Transverse colon (tissue), 4 donors: ENCODE data around the gene STARD13. TPM values are rescaled to one million over a fixed set of nuclear protein-coding genes. Genes with fewer than 3 reads are reported as not detected.

Source experiments
- DNase-seq: peaks from one replicate; pipeline ENCODE4 v3.0.0-alpha.2; 2019
- H3K27ac ChIP-seq, 4 donors: fragments of 200-600 bp; sonication (generic); 2 replicates each; pipeline ENCODE4 v1.5.1; 2016 to 2018; ENCODE audit warnings: inconsistent platforms in 4 of 4
- H3K27me3 ChIP-seq: fragments of 200-600 bp; sonication (generic); 2 replicates; pipeline ENCODE4 v1.5.1; 2017; ENCODE audit warnings: inconsistent platforms
- H3K36me3 ChIP-seq, 4 donors: fragments of 200-600 bp; sonication (generic); 2 replicates each; pipeline ENCODE4 v1.5.1; 2017 to 2019; ENCODE audit warnings: inconsistent platforms in 4 of 4
- H3K4me1 ChIP-seq, 4 donors: fragments of 200-600 bp; sonication (generic); 2 replicates each; pipeline ENCODE4 v1.5.1; 2017 to 2020; ENCODE audit warnings: inconsistent platforms in 4 of 4
- H3K4me3 ChIP-seq, 4 donors: fragments of 200-600 bp; sonication (generic); 1 replicate in 1 of 4; 2 replicates in 3 of 4; pipeline versions ENCODE4 v1.5.1 to v1.6.1; 2017 to 2019; ENCODE audit warnings: inconsistent platforms in 4 of 4
- H3K9me3 ChIP-seq, 2 donors: fragments of 200-600 bp; sonication (generic); 2 replicates each; pipeline ENCODE4 v1.5.1; 2017 to 2019; ENCODE audit warnings: inconsistent platforms in 2 of 2
- EP300 ChIP-seq: sonication (generic); formaldehyde crosslinking; IDR thresholded peaks from one replicate; pipeline ENCODE4 v1.6.1; 2017; ENCODE audit warnings: antibody characterized with exemption, low read depth
- POLR2A ChIP-seq: fragments of 450-650 bp; IDR thresholded peaks from one replicate; pipeline ENCODE4 v1.6.1; 2016; ENCODE audit warnings: antibody characterized with exemption, mild to moderate bottlenecking, moderate library complexity
- POLR2AphosphoS5 ChIP-seq, 3 donors: sonication (generic); formaldehyde crosslinking; IDR thresholded peaks; one replicate each; pipeline ENCODE4 v1.6.1; 2016; ENCODE audit warnings: antibody characterized with exemption in 3 of 3
- WGBS, 2 donors: methylation state at CpG; one replicate each; pipeline ENCODE4 v1.1.5; 2018; ENCODE audit warnings: low coverage in 1 of 2; 5-methylcytosine and 5-hydroxymethylcytosine counted together
- in situ Hi-C, 4 donors: fragments of 200-750 bp; cut with MboI; loops; one replicate each; pipeline versions ENCODE4 v1.15.0 to v1.15.1; 2017; ENCODE audit warnings: low sequenced_read_pairs in 3 of 4, low pct_ligation_motif_present in 1 of 4, low pct_unique_long_range_greater_than_20kb in 1 of 4
- intact Hi-C: fragments of 100-400 bp; cut with DNase I; formaldehyde crosslinking; loops from one replicate; pipeline ENCODE4 v1.15.1; 2023; ENCODE audit warnings: low total_unique reads
- total RNA-seq, 4 donors: library from RNA; depleted of rRNA; stranded (reverse); fragments of >200 nt; gene quantifications; one replicate each; pipeline ENCODE4 v1.1.0, GENCODE V29; 2016
- TF ChIP-seq, protein P1 (sequence below), 5 experiments: fragments of 200-600 bp in 3 of 5; fragments of 450-650 bp in 2 of 5; sonication (generic) in 3 of 5; IDR thresholded peaks; 1 replicate in 2 of 5; 2 replicates in 3 of 5; pipeline ENCODE4 v1.5.1; 2016 to 2017; ENCODE audit warnings: antibody characterized with exemption in 5 of 5, inconsistent platforms in 3 of 5, mild to moderate bottlenecking in 2 of 5, moderate library complexity in 1 of 5

The STARD13 gene
- total RNA-seq, 4 donors from 2014 or later: 18.1 to 107 (median 41.5) TPM

- in situ Hi-C loops: loop anchor here (10.0 to 25.0 kb wide), 2 partner anchors 313 to 500 kb away; no protein-coding TSS in a partner anchor
Observed at GRCh38 chr13:33224686-33225085, 60.9 kb downstream of the STARD13 start.

GRCh38 chr13:33224191-33224590 is 61.4 kb downstream of the STARD13 start:
- no peaks in the 10 kb centered on the region for H3K27me3 ChIP-seq
- in situ Hi-C loops (loop anchor here in 3 of 4 donors (10.0 to 25.0 kb wide), 2 partner anchors 313 to 501 kb away; no protein-coding TSS in a partner anchor), intact Hi-C loops (no loop called here)
- no peak for DNase-seq
- no peaks in the 10 kb centered on the region for H3K36me3 ChIP-seq
- no peaks in the 10 kb centered on the region for H3K9me3 ChIP-seq
- H3K27ac ChIP-seq: no peak overlapping the region
- peaks cover 6 to 33% (median 18%) of the 10 kb centered on the region in 4 donors for H3K4me1 ChIP-seq
- H3K4me3 ChIP-seq: no peak overlapping the region
- TF ChIP-seq, protein P1, sequence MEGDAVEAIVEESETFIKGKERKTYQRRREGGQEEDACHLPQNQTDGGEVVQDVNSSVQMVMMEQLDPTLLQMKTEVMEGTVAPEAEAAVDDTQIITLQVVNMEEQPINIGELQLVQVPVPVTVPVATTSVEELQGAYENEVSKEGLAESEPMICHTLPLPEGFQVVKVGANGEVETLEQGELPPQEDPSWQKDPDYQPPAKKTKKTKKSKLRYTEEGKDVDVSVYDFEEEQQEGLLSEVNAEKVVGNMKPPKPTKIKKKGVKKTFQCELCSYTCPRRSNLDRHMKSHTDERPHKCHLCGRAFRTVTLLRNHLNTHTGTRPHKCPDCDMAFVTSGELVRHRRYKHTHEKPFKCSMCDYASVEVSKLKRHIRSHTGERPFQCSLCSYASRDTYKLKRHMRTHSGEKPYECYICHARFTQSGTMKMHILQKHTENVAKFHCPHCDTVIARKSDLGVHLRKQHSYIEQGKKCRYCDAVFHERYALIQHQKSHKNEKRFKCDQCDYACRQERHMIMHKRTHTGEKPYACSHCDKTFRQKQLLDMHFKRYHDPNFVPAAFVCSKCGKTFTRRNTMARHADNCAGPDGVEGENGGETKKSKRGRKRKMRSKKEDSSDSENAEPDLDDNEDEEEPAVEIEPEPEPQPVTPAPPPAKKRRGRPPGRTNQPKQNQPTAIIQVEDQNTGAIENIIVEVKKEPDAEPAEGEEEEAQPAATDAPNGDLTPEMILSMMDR (IDR thresholded peaks at IDR 0.05): no peak
- no peak for TF ChIP-seq POLR2AphosphoS5 (IDR thresholded peaks at IDR 0.05)
- no peak for TF ChIP-seq POLR2A
- no peak for TF ChIP-seq EP300
- WGBS, 2 donors: 94% methylated on average over 1 of the region's 1 CpG; no CpG with 5 or more reads in 1 of the 2 donors

More at GRCh38 chr13:33224686-33225085, 60.9 kb downstream of the STARD13 start:
- no peak overlapping the region for H3K27ac ChIP-seq
- intact Hi-C loops: no loop called here
- 88 to 91% methylated on average over 3 of the region's 3 CpGs for WGBS, 2 donors
- TF ChIP-seq EP300 (no peak), POLR2AphosphoS5 (IDR thresholded peaks at IDR 0.05) (no peak), POLR2A (no peak)
- TF ChIP-seq, protein P1 (IDR thresholded peaks at IDR 0.05): no peak
- no peak for DNase-seq
- no peak overlapping the region for H3K4me3 ChIP-seq
- H3K9me3 ChIP-seq: no peaks in the 10 kb centered on the region
- H3K36me3 ChIP-seq: no peaks in the 10 kb centered on the region
- no peaks in the 10 kb centered on the region for H3K27me3 ChIP-seq
- H3K4me1 ChIP-seq: peaks cover 11 to 35% (median 22%) of the 10 kb centered on the region in 4 donors

DNA sequence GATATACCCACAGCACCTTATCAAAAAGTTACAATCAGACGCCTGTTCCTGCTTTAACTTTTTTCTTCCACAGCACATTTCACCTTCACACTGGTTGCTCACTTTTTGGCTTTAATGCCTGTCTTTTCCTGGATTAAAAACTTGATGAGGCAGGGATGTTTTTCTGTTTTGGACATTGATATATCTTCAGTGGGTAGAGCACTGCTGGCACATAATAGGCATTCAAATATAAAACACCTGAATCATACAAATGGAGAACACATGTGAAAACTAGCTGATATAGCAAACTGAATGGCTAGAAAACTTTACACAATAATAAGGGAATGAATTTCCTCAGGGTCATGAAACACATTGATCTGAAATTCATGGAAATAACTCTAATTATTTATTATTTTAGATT is 65.6 kb downstream of the STARD13 start:
- H3K36me3 ChIP-seq: no peaks in the 10 kb centered on the region
- intact Hi-C loops: loop anchor here (10.0 kb wide), 1 partner anchor 65 kb away; the partner anchor contains the start of gene STARD13
- no peak for TF ChIP-seq POLR2A
- TF ChIP-seq POLR2AphosphoS5 (IDR thresholded peaks at IDR 0.05): no peak
- TF ChIP-seq, protein P1 (IDR thresholded peaks at IDR 0.05): no peak
- no peak for TF ChIP-seq EP300
- peaks cover 16 to 37% (median 22%) of the 10 kb centered on the region in 4 donors for H3K4me1 ChIP-seq
- no peaks in the 10 kb centered on the region for H3K27me3 ChIP-seq
- no peak for DNase-seq
- no peaks in the 10 kb centered on the region for H3K9me3 ChIP-seq
- H3K27ac ChIP-seq: no peak overlapping the region
- H3K4me3 ChIP-seq: no peak overlapping the region
- in situ Hi-C loops: loop anchor here in 3 of 4 donors (10.0 to 25.0 kb wide), 2 partner anchors 317 to 505 kb away; no protein-coding TSS in a partner anchor
- WGBS, 2 donors: 83 to 91% methylated on average over 1 of the region's 1 CpG

- Histone ChIP-seq H3K27me3 (no peaks in the 10 kb centered on the region), H3K36me3 (no peaks in the 10 kb centered on the region), H3K4me3 (no peak overlapping the region), H3K27ac (peak overlapping the region; percentile 68 to 78 (median 73)), H3K4me1 (peaks cover 19 to 51% (median 33%) of the 10 kb centered on the region in 4 donors), H3K9me3 (no peaks in the 10 kb centered on the region)
- TF ChIP-seq EP300: no peak
- no peak for TF ChIP-seq POLR2A
- TF ChIP-seq, protein P1 (IDR thresholded peaks at IDR 0.05): no peak
- no peak for TF ChIP-seq POLR2AphosphoS5 (IDR thresholded peaks at IDR 0.05)
- intact Hi-C loops: loop anchor here (10.0 kb wide), 1 partner anchor 66 kb away; the partner anchor contains the start of gene STARD13
- DNase-seq: no peak
- 66 to 71% methylated on average over 1 of the region's 1 CpG for WGBS, 2 donors
- in situ Hi-C loops: loop anchor here in 1 of 4 donors (25.0 kb wide), 1 partner anchor 319 kb away; no protein-coding TSS in a partner anchor
Observed at GRCh38 chr13:33218426-33218825, 67.1 kb downstream of the STARD13 start.
